ENCODE results near the gene ZDHHC11B.
"Not testable (repeated sequence)": the region's sequence is repeated elsewhere in the genome, so short reads cannot be mapped to it uniquely, and the experiment has no call there.

- not testable (repeated sequence) for TF ChIP-seq CTCF, EZH2phosphoT487 (IDR thresholded peaks at IDR 0.05)
These were observed 21.5 kb downstream of the ZDHHC11B start for GRCh38 chr5:762996-763395.

Measured in neural progenitor cell (in vitro differentiated cells).